AG04449 (cell line): ENCODE results near the gene CDH12.

Experiments used
- CTCF ChIA-PET: fragments of 350-600 bp; formaldehyde crosslinking; extraction: SDS; loops from one replicate; lab custom pipeline; 2021; ENCODE audit warnings: antibody characterized with exemption; lab: Yijun Ruan, JAX
- POLR2A ChIA-PET: fragments of 400-600, 350-600 bp; formaldehyde crosslinking; extraction: SDS; loops from one replicate; lab custom pipeline; 2020; ENCODE audit warnings: antibody characterized with exemption, inconsistent platforms; lab: Yijun Ruan, JAX
- DNase-seq: peaks from one replicate; pipeline ENCODE4 v3.0.0-alpha.2; 2010; ENCODE audit warnings: low read depth, low spot score
- H3K4me3 ChIP-seq: 2 replicates; pipeline ENCODE4 v1.5.1; 2011; ENCODE audit warnings: low read depth, mild to moderate bottlenecking, control low read depth, low read length
- CTCF ChIP-seq: IDR thresholded peaks from one replicate; pipeline ENCODE4 v1.5.1; 2011; ENCODE audit warnings: mild to moderate bottlenecking, moderate library complexity, low read length, control low read depth, inconsistent platforms; ENCODE audit not compliant: insufficient read depth; ENCODE audit errors: missing control alignments

CDH12 gene

GRCh38 chr5:22754155-22754554 is 99.0 kb downstream of the CDH12 start:
- no peak for DNase-seq
- CTCF ChIA-PET, result no interaction called here

GRCh38 chr5:22751536-22751935 is 101.6 kb downstream of the CDH12 start:
- POLR2A ChIA-PET, result no interaction called here
- DNase-seq, result no peak
- TF ChIP-seq CTCF, result no peak
- CTCF ChIA-PET, result no interaction called here
- no peak overlapping the region for H3K4me3 ChIP-seq

More at GRCh38 chr5:22754155-22754554, 99.0 kb downstream of the CDH12 start:
- POLR2A ChIA-PET, result no interaction called here
- TF ChIP-seq CTCF, result no peak
- H3K4me3 ChIP-seq, result no peak overlapping the region

GRCh38 chr5:22736443-22737003 is 116.6 kb downstream of the CDH12 start:
- CTCF ChIA-PET, result no interaction called here
- POLR2A ChIA-PET, result no interaction called here
- no peak for DNase-seq
- H3K4me3 ChIP-seq, result no peak overlapping the region
- no peak for TF ChIP-seq CTCF

- no peak overlapping the region for H3K4me3 ChIP-seq
- no peak for DNase-seq
- ChIA-PET POLR2A (no interaction called here), CTCF (no interaction called here)
- TF ChIP-seq CTCF, result no peak
Observed at GRCh38 chr5:22734907-22735306, 118.2 kb downstream of the CDH12 start.

- CTCF ChIA-PET, result no interaction called here
- POLR2A ChIA-PET, result no interaction called here
- DNase-seq, result no peak
- H3K4me3 ChIP-seq, result no peak overlapping the region
- no peak for TF ChIP-seq CTCF
Observed at GRCh38 chr5:22728610-22729009, 124.5 kb downstream of the CDH12 start.

GRCh38 chr5:22722491-22722890 is 130.7 kb downstream of the CDH12 start:
- H3K4me3 ChIP-seq, result no peak overlapping the region
- CTCF ChIA-PET, result no interaction called here
- POLR2A ChIA-PET, result no interaction called here
- no peak for DNase-seq
- no peak for TF ChIP-seq CTCF
